Gastroesophageal sphincter (tissue), 4 donors: Measurements from ENCODE around the gene P3H3. TPM values are rescaled to one million over a fixed set of nuclear protein-coding genes. Genes with fewer than 3 reads are reported as not detected.

Experiments
- ATAC-seq: fragments of 150-250 bp; one replicate; pipeline ENCODE4 v1.9.1; 2016; ENCODE audit warnings: mild to moderate bottlenecking, moderate library complexity
- H3K27ac ChIP-seq, 4 donors: fragments of 200-600 bp; sonication (generic) in 3 of 4; 1 replicate in 3 of 4; 2 replicates in 1 of 4; pipeline ENCODE4 v1.5.1; 2016 to 2019
- H3K27me3 ChIP-seq: fragments of 200-600 bp; sonication (generic); one replicate; pipeline ENCODE4 v1.5.1; 2019
- H3K36me3 ChIP-seq, 2 donors: fragments of 200-600 bp; sonication (generic); one replicate each; pipeline ENCODE4 v1.5.1; 2019; ENCODE audit warnings: control low read depth in 1 of 2
- H3K4me1 ChIP-seq, 3 donors: fragments of 200-600 bp; sonication (generic); 1 replicate in 2 of 3; 2 replicates in 1 of 3; pipeline ENCODE4 v1.5.1; 2016 to 2019; ENCODE audit warnings: control low read depth in 2 of 3
- H3K4me3 ChIP-seq, 2 donors: fragments of 200-600 bp; sonication (generic); one replicate each; pipeline ENCODE4 v1.5.1; 2019; ENCODE audit warnings: mild to moderate bottlenecking in 1 of 2, moderate library complexity in 1 of 2
- H3K9me3 ChIP-seq, 3 donors: fragments of 200-600 bp; sonication (generic); one replicate each; pipeline ENCODE4 v1.5.1; 2017 to 2019; ENCODE audit warnings: control low read depth in 2 of 3
- CTCF ChIP-seq, 4 experiments: fragments of 200-600 bp in 2 of 4; fragments of 450-650 bp in 2 of 4; sonication (generic) in 1 of 4; IDR thresholded peaks; one replicate each; pipeline ENCODE4 v1.5.1; 2017 to 2019; ENCODE audit warnings: antibody characterized with exemption in 4 of 4, mild to moderate bottlenecking in 2 of 4, moderate library complexity in 2 of 4
- EP300 ChIP-seq: sonication (generic); formaldehyde crosslinking; IDR thresholded peaks from one replicate; pipeline ENCODE4 v1.6.1; 2017; ENCODE audit warnings: antibody characterized with exemption, mild to moderate bottlenecking
- POLR2A ChIP-seq, 2 donors: fragments of 450-650 bp; IDR thresholded peaks; one replicate each; pipeline ENCODE4 v1.6.1; 2017; ENCODE audit warnings: antibody characterized with exemption in 2 of 2, mild to moderate bottlenecking in 2 of 2, moderate library complexity in 1 of 2
- POLR2AphosphoS5 ChIP-seq: sonication (generic); formaldehyde crosslinking; IDR thresholded peaks from one replicate; pipeline ENCODE4 v1.6.1; 2017; ENCODE audit warnings: antibody characterized with exemption
- WGBS, 2 donors: methylation state at CpG; one replicate each; pipeline ENCODE4 v1.1.5; 2018; ENCODE audit warnings: low coverage in 1 of 2; 5-methylcytosine and 5-hydroxymethylcytosine counted together
- total RNA-seq, 4 donors: library from RNA; depleted of rRNA; stranded (reverse); fragments of >200 nt; gene quantifications; one replicate each; pipeline ENCODE4 v1.1.0, GENCODE V29; 2016

P3H3 gene
- total RNA-seq, 4 donors from 2014 or later, result 17.3 to 28.3 (median 23.0) TPM

GRCh38 chr12:6855322-6855721 lies 27.1 kb downstream of the P3H3 start:
- H3K4me3 ChIP-seq, result no peak overlapping the region
- peaks cover 0 to 34% (median 10%) of the 10 kb centered on the region in 3 donors for H3K4me1 ChIP-seq
- WGBS, 2 donors, result 82 to 94% methylated on average over 2 to 11 of the region's 14 CpGs
- H3K27me3 ChIP-seq, result no peaks in the 10 kb centered on the region
- H3K9me3 ChIP-seq, result no peaks in the 10 kb centered on the region
- TF ChIP-seq EP300, result no peak
- TF ChIP-seq POLR2AphosphoS5, result no peak
- TF ChIP-seq CTCF (IDR thresholded peaks at IDR 0.05), result no peak
- TF ChIP-seq POLR2A (IDR thresholded peaks at IDR 0.05), result no peak
- H3K36me3 ChIP-seq, result peaks cover 0 to 53% of the 10 kb centered on the region in 2 donors
- H3K27ac ChIP-seq, result no peak overlapping the region
- ATAC-seq, result no peak

- Histone ChIP-seq H3K9me3 (no peaks in the 10 kb centered on the region), H3K27ac (no peak overlapping the region), H3K4me1 (peaks cover 0 to 14% (median 0%) of the 10 kb centered on the region in 3 donors), H3K36me3 (peaks cover 0 to 88% of the 10 kb centered on the region in 2 donors), H3K27me3 (no peaks in the 10 kb centered on the region), H3K4me3 (no peak overlapping the region)
- TF ChIP-seq POLR2A (IDR thresholded peaks at IDR 0.05) (no peak), POLR2AphosphoS5 (no peak), CTCF (IDR thresholded peaks at IDR 0.05) (no peak), EP300 (no peak)
- ATAC-seq, result no peak
- WGBS, 2 donors, result 88% methylated on average over 1 of the region's 2 CpGs; no CpG with 5 or more reads in 1 of the 2 donors
Observed at GRCh38 chr12:6858799-6859198, 30.6 kb downstream of the P3H3 start.

- Histone ChIP-seq H3K4me3 (no peak overlapping the region), H3K27me3 (no peaks in the 10 kb centered on the region), H3K27ac (no peak overlapping the region), H3K9me3 (no peaks in the 10 kb centered on the region), H3K4me1 (peaks cover 0 to under 1% (median 0%) of the 10 kb centered on the region in 3 donors), H3K36me3 (peaks cover 0 to 100% of the 10 kb centered on the region in 2 donors)
- TF ChIP-seq POLR2A (IDR thresholded peaks at IDR 0.05) (no peak), POLR2AphosphoS5 (no peak), EP300 (no peak), CTCF (IDR thresholded peaks at IDR 0.05) (no peak)
- no peak for ATAC-seq
- WGBS, 2 donors, result 88% methylated on average over 6 of the region's 9 CpGs; no CpG with 5 or more reads in 1 of the 2 donors
Observed at GRCh38 chr12:6860116-6860515, 31.9 kb downstream of the P3H3 start.

- H3K27me3 ChIP-seq, result no peaks in the 10 kb centered on the region
- TF ChIP-seq EP300 (no peak), CTCF (IDR thresholded peaks at IDR 0.05) (no peak), POLR2AphosphoS5 (no peak), POLR2A (IDR thresholded peaks at IDR 0.05) (no peak)
- H3K27ac ChIP-seq, result no peak overlapping the region
- no peaks in the 10 kb centered on the region for H3K4me1 ChIP-seq
- peaks cover 0 to 100% of the 10 kb centered on the region in 2 donors for H3K36me3 ChIP-seq
- no peaks in the 10 kb centered on the region for H3K9me3 ChIP-seq
- WGBS, 2 donors, result 100% methylated on average over 2 of the region's 7 CpGs; no CpG with 5 or more reads in 1 of the 2 donors
- no peak overlapping the region for H3K4me3 ChIP-seq
- no peak for ATAC-seq
Observed at GRCh38 chr12:6860942-6861341, 32.7 kb downstream of the P3H3 start.

GRCh38 chr12:6861391-6861790 lies 33.2 kb downstream of the P3H3 start:
- no peak for TF ChIP-seq POLR2AphosphoS5
- no peak for ATAC-seq
- Histone ChIP-seq H3K9me3 (no peaks in the 10 kb centered on the region), H3K27ac (no peak overlapping the region), H3K4me1 (peaks cover 0 to 2% (median 0%) of the 10 kb centered on the region in 3 donors), H3K36me3 (peaks cover 0 to 100% of the 10 kb centered on the region in 2 donors), H3K4me3 (no peak overlapping the region), H3K27me3 (no peaks in the 10 kb centered on the region)
- WGBS, 2 donors, result 88 to 90% methylated on average over 9 of the region's 9 CpGs
